ENCODE measurements around the gene ISG20L2.

ISG20L2 gene

DNA sequence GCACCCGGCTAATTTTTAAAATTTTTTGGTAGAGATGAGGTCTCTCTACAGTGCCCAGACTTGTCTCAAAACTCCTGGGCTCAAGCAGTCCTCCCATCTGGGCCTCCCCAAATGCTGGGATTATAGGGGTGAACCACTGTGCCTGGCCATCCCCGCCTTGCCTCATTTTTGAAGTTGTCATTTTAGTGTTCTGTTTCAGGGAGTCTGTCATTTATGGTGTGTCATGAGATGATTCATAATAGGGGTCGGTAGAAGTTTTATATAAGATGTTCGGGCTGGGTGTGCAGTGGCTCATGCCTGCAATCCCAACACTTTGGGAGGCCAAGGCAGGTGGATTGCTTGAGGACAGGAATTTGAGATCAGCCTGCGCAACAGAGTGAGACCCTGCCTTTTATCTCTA is 47.2 kb upstream of the ISG20L2 start:
- TF ChIP-seq YY1 (IDR thresholded peaks at IDR 0.05; ENCODE audit: low read depth) (no peak), TAF1 (IDR thresholded peaks at IDR 0.05; ENCODE audit: low read depth) (no peak), TCF12 (IDR thresholded peaks at IDR 0.05; ENCODE audit: low read depth) (no peak), ZBTB7A (IDR thresholded peaks at IDR 0.05; ENCODE audit: low read depth) (no peak), CEBPB (IDR thresholded peaks at IDR 0.05) (no peak), FOXM1 (IDR thresholded peaks at IDR 0.05; ENCODE audit: borderline replicate concordance, low read depth) (no peak), NFIC (IDR thresholded peaks at IDR 0.05) (no peak), CREB1 (IDR thresholded peaks at IDR 0.05; ENCODE audit: low read depth) (no peak), EGR1 (IDR thresholded peaks at IDR 0.05) (no peak), EP300 (IDR thresholded peaks at IDR 0.05; ENCODE audit: borderline replicate concordance) (no peak), RAD21 (IDR thresholded peaks at IDR 0.05; ENCODE audit: low read depth) (no peak), TEAD4 (IDR thresholded peaks at IDR 0.05) (no peak)
- TF ChIP-seq, protein P1, sequence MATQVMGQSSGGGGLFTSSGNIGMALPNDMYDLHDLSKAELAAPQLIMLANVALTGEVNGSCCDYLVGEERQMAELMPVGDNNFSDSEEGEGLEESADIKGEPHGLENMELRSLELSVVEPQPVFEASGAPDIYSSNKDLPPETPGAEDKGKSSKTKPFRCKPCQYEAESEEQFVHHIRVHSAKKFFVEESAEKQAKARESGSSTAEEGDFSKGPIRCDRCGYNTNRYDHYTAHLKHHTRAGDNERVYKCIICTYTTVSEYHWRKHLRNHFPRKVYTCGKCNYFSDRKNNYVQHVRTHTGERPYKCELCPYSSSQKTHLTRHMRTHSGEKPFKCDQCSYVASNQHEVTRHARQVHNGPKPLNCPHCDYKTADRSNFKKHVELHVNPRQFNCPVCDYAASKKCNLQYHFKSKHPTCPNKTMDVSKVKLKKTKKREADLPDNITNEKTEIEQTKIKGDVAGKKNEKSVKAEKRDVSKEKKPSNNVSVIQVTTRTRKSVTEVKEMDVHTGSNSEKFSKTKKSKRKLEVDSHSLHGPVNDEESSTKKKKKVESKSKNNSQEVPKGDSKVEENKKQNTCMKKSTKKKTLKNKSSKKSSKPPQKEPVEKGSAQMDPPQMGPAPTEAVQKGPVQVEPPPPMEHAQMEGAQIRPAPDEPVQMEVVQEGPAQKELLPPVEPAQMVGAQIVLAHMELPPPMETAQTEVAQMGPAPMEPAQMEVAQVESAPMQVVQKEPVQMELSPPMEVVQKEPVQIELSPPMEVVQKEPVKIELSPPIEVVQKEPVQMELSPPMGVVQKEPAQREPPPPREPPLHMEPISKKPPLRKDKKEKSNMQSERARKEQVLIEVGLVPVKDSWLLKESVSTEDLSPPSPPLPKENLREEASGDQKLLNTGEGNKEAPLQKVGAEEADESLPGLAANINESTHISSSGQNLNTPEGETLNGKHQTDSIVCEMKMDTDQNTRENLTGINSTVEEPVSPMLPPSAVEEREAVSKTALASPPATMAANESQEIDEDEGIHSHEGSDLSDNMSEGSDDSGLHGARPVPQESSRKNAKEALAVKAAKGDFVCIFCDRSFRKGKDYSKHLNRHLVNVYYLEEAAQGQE (IDR thresholded peaks at IDR 0.05; ENCODE audit: low read depth) = no peak
- TF ChIP-seq, protein P2, sequence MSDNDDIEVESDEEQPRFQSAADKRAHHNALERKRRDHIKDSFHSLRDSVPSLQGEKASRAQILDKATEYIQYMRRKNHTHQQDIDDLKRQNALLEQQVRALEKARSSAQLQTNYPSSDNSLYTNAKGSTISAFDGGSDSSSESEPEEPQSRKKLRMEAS (IDR thresholded peaks at IDR 0.05) = no peak
- TF ChIP-seq, protein P3, sequence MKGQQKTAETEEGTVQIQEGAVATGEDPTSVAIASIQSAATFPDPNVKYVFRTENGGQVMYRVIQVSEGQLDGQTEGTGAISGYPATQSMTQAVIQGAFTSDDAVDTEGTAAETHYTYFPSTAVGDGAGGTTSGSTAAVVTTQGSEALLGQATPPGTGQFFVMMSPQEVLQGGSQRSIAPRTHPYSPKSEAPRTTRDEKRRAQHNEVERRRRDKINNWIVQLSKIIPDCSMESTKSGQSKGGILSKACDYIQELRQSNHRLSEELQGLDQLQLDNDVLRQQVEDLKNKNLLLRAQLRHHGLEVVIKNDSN (IDR thresholded peaks at IDR 0.05) = no peak

DNA sequence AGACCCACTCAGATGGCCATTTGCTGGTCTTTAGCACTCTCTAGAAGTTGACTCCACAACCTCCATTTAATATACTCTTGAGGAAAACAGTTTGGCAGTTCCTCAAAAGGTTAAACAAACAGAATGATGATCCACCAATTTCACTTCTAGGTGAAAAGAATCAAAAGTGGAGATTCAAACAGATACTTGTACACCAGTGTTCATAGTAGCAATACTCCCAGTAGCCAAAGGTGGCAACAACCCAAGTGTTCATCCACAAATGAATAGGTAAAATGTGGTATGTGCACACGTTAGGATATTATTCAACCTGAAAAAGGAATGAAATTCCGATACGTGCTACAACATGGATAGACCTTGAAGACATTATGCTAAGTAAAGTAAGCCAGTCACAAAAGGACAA is 45.0 kb upstream of the ISG20L2 start:
- TF ChIP-seq YY1 (IDR thresholded peaks at IDR 0.05; ENCODE audit: low read depth) = no peak
- TF ChIP-seq, protein P3 (IDR thresholded peaks at IDR 0.05) = no peak
- TF ChIP-seq TEAD4 (IDR thresholded peaks at IDR 0.05) = no peak
- TF ChIP-seq, protein P2 (IDR thresholded peaks at IDR 0.05) = no peak
- no peak for TF ChIP-seq TAF1 (IDR thresholded peaks at IDR 0.05; ENCODE audit: low read depth)
- no peak for TF ChIP-seq CEBPB (IDR thresholded peaks at IDR 0.05)
- TF ChIP-seq RAD21 (IDR thresholded peaks at IDR 0.05; ENCODE audit: low read depth) = no peak
- TF ChIP-seq CREB1 (IDR thresholded peaks at IDR 0.05; ENCODE audit: low read depth) = no peak
- no peak for TF ChIP-seq TCF12 (IDR thresholded peaks at IDR 0.05; ENCODE audit: low read depth)
- no peak for TF ChIP-seq NFIC (IDR thresholded peaks at IDR 0.05)
- TF ChIP-seq, protein P1 (IDR thresholded peaks at IDR 0.05; ENCODE audit: low read depth) = no peak
- no peak for TF ChIP-seq EGR1 (IDR thresholded peaks at IDR 0.05)
- TF ChIP-seq EP300 (IDR thresholded peaks at IDR 0.05; ENCODE audit: borderline replicate concordance) = no peak
- TF ChIP-seq ZBTB7A (IDR thresholded peaks at IDR 0.05; ENCODE audit: low read depth) = no peak
- TF ChIP-seq FOXM1 (IDR thresholded peaks at IDR 0.05; ENCODE audit: borderline replicate concordance, low read depth) = no peak

DNA sequence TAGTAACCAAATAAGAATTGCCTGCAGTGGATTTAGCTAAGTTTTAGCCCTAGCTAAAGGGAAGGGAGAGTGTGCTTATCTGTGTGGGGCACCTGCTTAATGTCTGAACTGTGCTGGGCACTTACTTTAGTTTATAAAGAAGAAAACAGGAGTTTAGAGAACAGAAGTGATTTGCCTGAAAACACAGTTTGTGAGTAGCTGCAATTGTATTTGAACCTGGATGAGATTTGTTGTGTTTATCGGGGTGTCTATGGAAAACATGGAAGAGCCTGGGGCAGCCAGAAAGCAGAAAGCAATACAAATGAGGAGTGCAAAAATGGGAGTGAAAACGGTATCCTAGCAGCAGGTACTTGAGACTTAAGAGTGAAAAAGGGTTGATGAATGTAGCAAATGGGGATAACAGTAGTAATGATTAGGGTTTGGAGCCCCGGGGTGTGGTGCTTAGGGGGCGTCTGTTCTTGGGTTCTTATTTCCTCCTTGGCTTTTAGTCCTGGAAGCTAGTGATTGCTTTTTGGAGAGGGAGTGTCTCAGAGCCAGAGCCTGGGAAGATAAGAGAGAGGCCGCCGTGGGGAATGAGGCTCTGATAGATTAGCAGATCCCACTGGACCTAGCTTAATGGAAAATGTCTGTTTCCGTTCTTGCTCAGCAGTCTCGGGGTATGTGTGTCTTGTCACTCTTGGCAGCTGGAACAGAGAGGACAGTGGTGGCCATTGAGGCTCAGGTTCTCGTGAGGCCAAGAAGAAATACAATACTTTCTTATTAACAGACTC is 44.3 kb upstream of the ISG20L2 start:
- TF ChIP-seq, protein P1 (IDR thresholded peaks at IDR 0.05; ENCODE audit: low read depth) = no peak
- TF ChIP-seq NFIC (IDR thresholded peaks at IDR 0.05) (no peak), TEAD4 (IDR thresholded peaks at IDR 0.05) (no peak), YY1 (IDR thresholded peaks at IDR 0.05; ENCODE audit: low read depth) (no peak), FOXM1 (IDR thresholded peaks at IDR 0.05; ENCODE audit: borderline replicate concordance, low read depth) (no peak), TCF12 (IDR thresholded peaks at IDR 0.05; ENCODE audit: low read depth) (no peak), ZBTB7A (IDR thresholded peaks at IDR 0.05; ENCODE audit: low read depth) (no peak), EP300 (IDR thresholded peaks at IDR 0.05; ENCODE audit: borderline replicate concordance) (no peak), RAD21 (IDR thresholded peaks at IDR 0.05; ENCODE audit: low read depth) (no peak), EGR1 (IDR thresholded peaks at IDR 0.05) (no peak), CEBPB (IDR thresholded peaks at IDR 0.05) (no peak), TAF1 (IDR thresholded peaks at IDR 0.05; ENCODE audit: low read depth) (no peak), CREB1 (IDR thresholded peaks at IDR 0.05; ENCODE audit: low read depth) (no peak)
- TF ChIP-seq, protein P3 (IDR thresholded peaks at IDR 0.05) = no peak
- TF ChIP-seq, protein P2 (IDR thresholded peaks at IDR 0.05) = no peak

All from Ishikawa (cell line).